EH (cell line): ENCODE data around the gene MAST4.

ENCODE experiments used
- DNase-seq: peaks from one replicate; pipeline ENCODE4 v3.0.0-alpha.2; 2015; ENCODE audit warnings: low read depth

Gene MAST4

DNA sequence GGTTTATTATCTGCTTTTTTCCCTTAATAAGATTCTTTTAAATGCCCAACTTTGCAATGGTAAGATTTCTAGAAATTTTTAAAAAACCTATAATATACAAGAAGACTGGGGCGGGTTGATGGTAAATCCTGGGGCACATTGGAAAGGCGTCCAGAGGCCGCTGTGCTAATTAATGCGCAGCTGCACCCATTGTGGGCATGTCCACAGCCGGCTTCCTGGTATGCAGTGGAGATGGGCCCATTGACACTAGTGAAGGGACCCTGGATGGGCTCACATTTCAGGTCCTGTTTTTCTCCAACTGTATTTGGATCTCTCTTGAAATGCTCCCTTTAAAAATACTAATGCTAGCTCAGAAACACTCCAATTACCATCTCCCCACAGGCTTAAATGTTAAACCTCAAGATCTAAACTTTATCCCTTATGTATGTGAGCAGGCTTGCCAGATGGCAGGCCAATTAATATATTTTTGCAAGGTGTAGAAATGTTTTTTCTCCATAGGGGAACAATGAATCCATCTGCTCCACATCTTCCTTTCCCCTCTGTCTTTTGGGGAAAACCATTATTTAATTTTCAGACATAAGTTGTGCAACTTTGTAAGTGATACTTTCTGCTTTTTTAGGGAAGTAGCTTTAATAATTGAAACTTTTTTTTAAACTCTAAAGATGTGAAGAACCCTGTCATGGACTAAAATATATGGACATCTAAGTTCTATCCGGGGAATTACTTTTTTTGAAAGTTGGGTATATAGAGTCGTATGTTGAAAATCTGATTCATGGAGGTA is 423.1 kb downstream of the MAST4 start:
- DNase-seq = no peak

GRCh38 chr5:67020096-67020615 is 424.0 kb downstream of the MAST4 start:
- DNase-seq = peak; percentile 55

GRCh38 chr5:67021031-67021430 is 424.8 kb downstream of the MAST4 start:
- no peak for DNase-seq

DNA sequence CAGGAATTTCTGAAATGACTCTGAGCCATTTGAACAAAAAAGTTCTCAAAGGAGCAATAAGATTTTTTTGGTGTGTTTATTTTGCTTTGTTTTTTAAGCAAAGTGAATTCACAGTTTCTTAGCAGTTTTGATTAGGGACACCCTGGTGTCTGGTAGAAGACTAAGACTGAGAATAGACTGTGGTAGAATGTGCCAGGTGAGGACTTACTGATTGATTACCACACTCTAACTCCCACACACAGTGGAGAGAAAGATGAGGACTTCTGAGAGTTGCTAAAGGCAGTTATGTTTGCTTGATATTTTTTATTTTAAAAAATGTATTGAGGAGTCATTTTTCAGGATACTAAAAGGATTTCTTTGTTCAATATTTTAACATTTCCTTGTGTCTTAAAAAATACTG is 425.3 kb downstream of the MAST4 start:
- no peak for DNase-seq

GRCh38 chr5:67021962-67022361 is 425.8 kb downstream of the MAST4 start:
- peak; percentile 16 for DNase-seq

- no peak for DNase-seq
Measured at GRCh38 chr5:67025457-67025856, 429.3 kb downstream of the MAST4 start.

DNA sequence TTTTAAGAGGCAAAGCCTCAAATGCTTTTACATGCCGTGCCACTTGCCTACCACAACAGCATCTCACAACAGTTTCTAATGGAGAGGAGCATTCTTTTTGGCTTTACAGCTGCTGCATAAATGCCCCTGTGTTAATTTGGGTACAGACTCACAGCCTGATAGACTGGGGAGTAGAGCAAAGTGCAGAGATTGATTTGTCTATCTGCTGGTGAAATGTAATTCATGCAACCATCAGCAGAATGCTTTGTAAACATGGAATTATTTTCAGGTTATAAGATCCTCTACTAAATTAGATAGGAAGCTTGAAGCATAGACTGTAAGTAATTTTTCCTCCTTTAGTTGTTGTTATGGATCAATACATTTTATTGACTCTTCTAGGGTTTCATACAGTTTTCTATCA is 430.1 kb downstream of the MAST4 start:
- DNase-seq = no peak

- no peak for DNase-seq
Measured at GRCh38 chr5:67027171-67027570, 431.0 kb downstream of the MAST4 start.

DNA sequence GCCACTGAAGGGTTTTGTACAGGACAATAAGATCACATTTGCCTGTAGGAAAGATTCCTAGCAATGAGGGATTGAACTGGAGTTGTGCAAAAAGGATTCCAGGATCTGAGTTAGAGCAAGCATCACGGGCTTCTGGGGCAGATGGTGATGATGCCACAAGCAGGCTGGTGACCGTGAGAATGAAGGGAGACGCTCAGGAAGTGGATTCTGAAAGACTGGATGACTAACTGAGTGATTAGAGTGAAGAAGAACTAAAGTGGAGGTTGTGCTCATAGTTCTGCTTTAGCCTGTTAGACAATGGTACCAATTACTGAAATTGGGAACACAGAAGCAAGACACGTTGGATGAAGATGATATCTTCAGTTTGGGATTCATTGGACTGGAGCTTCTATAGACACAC is 432.2 kb downstream of the MAST4 start:
- peak; percentile 20 for DNase-seq

DNA sequence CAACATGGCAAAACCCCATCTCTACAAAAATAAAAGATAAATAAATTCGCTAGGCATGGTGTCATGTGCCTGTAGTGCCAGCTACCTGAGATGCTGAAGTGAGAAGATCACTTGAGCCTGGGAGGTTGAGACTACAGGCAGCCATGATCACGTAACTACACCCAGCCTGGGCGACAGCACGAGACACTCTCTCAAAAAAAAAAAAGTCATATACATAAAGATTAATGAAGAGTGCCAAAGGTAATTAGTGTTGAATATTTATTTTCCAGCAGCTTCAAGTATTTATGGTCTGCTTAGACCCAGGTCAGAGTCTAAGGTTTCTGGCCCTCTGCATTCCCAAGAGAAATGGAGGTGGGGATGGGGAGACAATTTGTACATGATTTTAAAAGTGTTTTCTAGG is 432.7 kb downstream of the MAST4 start:
- no peak for DNase-seq

- DNase-seq = no peak
Measured at GRCh38 chr5:67029481-67029880, 433.3 kb downstream of the MAST4 start.

GRCh38 chr5:67030289-67031056 is 434.3 kb downstream of the MAST4 start:
- DNase-seq = peak; percentile 71

DNA sequence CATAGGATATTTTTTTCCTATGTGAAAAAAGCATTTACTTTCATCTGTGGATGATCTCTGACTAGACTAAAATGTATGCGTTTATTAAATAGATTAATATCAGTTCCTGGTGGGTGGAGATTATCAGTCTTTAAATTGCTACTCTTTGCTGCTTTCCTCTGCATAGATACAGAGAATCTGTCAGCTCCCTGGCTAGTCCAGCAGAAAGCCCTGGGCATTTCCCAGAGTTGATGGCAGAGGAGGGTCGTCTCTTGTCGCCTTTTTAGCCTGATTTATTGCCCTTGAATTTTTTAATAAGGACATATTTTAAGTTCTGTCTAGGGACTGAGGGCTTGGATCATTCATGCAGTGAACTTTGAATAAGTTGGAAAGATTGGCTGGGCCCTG is 434.9 kb downstream of the MAST4 start:
- DNase-seq = no peak

DNA sequence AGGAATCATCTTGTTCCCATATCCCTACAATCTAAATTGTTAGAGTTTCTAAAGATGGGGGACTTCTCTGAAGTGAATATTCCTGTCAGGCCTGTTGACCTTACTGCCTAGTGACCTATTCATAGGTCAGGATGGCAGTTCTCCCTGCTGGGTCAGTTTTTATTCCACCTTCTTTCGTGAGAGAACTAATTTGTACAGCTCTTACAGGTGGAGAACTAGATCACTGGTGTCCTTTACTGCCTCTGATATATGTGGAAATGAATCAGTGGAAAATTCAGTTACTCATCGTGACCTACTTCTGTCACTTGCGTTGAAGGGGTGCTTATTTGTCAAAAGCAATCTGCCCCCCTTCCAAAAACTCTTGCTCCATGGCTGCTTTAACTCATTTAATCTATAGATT is 435.5 kb downstream of the MAST4 start:
- no peak for DNase-seq

GRCh38 chr5:67032921-67033664 is 436.9 kb downstream of the MAST4 start:
- DNase-seq = peak; percentile 56

DNA sequence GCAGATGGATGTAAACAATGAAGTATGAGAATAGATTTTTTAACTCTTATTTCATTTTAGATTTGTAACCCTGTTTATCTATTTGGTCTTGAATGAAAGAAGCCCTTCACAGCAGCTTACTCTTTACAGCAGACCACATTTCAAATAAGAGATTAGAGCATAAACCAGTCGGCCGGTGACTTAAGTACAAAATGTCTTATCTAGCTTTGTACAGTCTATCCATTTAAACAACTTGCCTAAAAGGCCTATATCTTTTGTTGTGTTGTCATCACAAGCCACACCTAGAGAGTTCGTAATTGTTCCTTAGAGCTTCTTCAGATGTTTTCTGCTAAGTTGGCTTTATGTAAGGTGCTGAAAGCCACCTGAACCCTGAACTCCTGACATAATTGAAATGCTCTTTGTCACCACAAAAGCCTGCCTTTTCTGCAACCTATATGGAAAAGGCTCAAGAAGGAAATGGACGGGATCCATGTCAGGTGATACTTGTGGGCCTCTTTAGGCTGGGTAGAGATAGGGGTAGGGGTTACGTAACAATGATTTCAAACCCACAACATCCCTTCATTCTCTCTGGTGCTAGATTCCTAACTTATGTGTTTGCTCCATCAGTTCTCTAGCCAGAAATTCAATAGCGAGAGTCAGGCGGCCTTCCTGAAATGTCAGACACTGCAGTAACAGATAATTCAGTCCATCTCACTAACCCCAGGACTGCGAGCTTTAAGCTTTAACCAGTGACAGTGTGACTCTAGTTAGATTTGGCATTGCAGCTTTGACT is 437.9 kb downstream of the MAST4 start:
- no peak for DNase-seq

GRCh38 chr5:67035098-67035740 is 439.0 kb downstream of the MAST4 start:
- DNase-seq = no peak

- no peak for DNase-seq
Measured at GRCh38 chr5:67037171-67037570, 441.0 kb downstream of the MAST4 start.

DNA sequence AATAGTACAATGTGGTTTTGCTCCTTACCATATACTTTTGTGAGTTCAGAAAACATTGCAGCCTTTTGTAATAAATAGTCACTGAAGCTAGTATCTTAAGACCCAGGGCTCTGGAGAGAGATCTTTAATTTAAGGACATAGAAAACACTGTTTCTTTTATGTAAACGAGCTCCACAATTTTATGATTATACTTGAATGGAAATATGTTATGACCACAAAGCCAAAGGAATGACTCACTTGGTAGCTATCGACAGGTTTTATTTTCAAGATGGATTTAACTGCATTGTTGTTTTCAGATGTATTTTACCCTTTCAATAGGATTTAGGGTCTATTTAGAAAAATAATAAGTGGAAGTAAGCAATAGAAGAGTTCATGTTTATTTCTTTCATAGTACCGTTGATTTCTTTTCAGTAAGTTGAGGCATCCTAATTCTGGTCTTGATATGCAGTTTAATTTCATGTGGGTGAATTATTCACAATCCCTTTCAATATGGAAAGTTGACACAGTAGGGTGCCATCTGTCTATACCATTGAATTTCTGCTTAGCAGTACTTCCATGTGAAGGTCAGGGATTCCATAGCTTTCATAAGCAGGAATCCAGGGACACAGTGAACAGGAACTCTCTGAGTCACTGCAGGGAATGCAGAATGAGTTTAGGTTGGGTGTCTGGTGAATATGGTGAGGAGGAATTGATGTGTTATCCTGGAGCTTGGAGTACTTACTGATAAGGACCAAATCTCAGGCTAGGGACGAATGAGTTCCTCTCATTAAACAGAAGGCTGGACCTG is 442.8 kb downstream of the MAST4 start:
- DNase-seq = peak; percentile 71
